ENCODE data around the gene MED12.

DNA sequence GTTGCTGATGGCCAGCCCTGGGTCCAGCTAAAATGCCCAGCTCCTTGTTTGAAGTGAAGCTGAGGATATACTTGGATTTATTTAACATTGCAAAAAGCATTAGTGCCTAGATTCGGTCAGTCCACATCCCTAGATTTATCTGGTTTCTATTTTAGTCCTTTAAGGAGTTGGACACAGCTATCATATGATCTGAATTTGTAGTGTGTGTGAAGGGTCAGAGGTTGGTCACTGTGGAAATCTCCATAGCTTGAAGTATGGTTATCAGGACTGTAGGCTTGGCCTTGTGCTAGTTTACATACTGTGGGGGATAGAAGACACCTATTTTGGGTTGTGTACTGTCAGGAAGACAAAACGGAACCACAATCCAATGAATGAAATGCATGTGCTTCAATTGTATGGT is 55.0 kb downstream of the MED12 start:
- TF ChIP-seq, protein P1, sequence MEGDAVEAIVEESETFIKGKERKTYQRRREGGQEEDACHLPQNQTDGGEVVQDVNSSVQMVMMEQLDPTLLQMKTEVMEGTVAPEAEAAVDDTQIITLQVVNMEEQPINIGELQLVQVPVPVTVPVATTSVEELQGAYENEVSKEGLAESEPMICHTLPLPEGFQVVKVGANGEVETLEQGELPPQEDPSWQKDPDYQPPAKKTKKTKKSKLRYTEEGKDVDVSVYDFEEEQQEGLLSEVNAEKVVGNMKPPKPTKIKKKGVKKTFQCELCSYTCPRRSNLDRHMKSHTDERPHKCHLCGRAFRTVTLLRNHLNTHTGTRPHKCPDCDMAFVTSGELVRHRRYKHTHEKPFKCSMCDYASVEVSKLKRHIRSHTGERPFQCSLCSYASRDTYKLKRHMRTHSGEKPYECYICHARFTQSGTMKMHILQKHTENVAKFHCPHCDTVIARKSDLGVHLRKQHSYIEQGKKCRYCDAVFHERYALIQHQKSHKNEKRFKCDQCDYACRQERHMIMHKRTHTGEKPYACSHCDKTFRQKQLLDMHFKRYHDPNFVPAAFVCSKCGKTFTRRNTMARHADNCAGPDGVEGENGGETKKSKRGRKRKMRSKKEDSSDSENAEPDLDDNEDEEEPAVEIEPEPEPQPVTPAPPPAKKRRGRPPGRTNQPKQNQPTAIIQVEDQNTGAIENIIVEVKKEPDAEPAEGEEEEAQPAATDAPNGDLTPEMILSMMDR (IDR thresholded peaks at IDR 0.05; ENCODE audit: low read depth, low read length): no peak
- TF ChIP-seq EZH2phosphoT487 (IDR thresholded peaks at IDR 0.05; ENCODE audit: low read depth): no peak

Measured in OCI-LY3 (cell line).